Cardiac muscle cell (in vitro differentiated cells and primary cell): ENCODE results near the gene CYP4X1. TPM values are rescaled to one million over a fixed set of nuclear protein-coding genes. Genes with fewer than 3 reads are reported as not detected.
"Not testable (repeated sequence)": the region's sequence is repeated elsewhere in the genome, so short reads cannot be mapped to it uniquely, and the experiment has no call there.

ENCODE experiments used
- DNase-seq, 2 donors: peaks; one replicate each; pipeline versions ENCODE4 v3.0.0 to v3.0.0-alpha.2; 2010 to 2017; ENCODE audit warnings: low read depth in 1 of 2, low spot score in 1 of 2
- H3K27ac ChIP-seq: fragments of 200-600 bp; sonication (generic); 2 replicates; pipeline ENCODE4 v1.5.1; 2016
- H3K27me3 ChIP-seq: fragments of 200-600 bp; sonication (generic); 2 replicates; pipeline ENCODE4 v1.6.0; 2016; ENCODE audit warnings: control low read depth
- H3K36me3 ChIP-seq: fragments of 200-600 bp; sonication (generic); 2 replicates; pipeline ENCODE4 v1.5.1; 2016; ENCODE audit warnings: control low read depth
- H3K4me1 ChIP-seq: fragments of 200-600 bp; sonication (generic); 2 replicates; pipeline ENCODE4 v1.8.1; 2017; ENCODE audit warnings: low read depth, mild to moderate bottlenecking, mixed run types
- H3K4me3 ChIP-seq: fragments of 200-600 bp; sonication (generic); 2 replicates; pipeline ENCODE4 v1.5.1; 2016; ENCODE audit warnings: mild to moderate bottlenecking
- H3K9me3 ChIP-seq: fragments of 200-600 bp; sonication (generic); 2 replicates; pipeline ENCODE4 v1.5.1; 2017; ENCODE audit warnings: low read depth, mild to moderate bottlenecking, control low read depth
- CTCF ChIP-seq: IDR thresholded peaks from 2 replicates; pipeline ENCODE4 v1.5.1; 2012; ENCODE audit warnings: low read depth, mild to moderate bottlenecking, low read length
- polyA plus RNA-seq: library from polyadenylated mRNA; unstranded; fragments of >200 nt; fragmentation: Nextera tagmentation; extraction: Ambion mirVana; gene quantifications from 2 replicates; pipeline ENCODE4 v1.2.1, GENCODE V29; 2016
- total RNA-seq: library from RNA; depleted of rRNA; stranded (reverse); fragments of >200 nt; gene quantifications from 2 replicates; pipeline ENCODE4 v1.2.3, GENCODE V29; 2016

Gene CYP4X1
- total and polyA plus RNA-seq, 2 experiments from 2014 or later: 0.15 to 1.3 TPM

- Histone ChIP-seq H3K4me1 (no peaks in the 10 kb centered on the region), H3K27ac (no peak overlapping the region), H3K4me3 (no peak overlapping the region), H3K36me3 (no peaks in the 10 kb centered on the region), H3K9me3 (no peaks in the 10 kb centered on the region), H3K27me3 (no peaks in the 10 kb centered on the region)
- TF ChIP-seq CTCF: no peak
- DNase-seq: no peak
Measured at GRCh38 chr1:47059376-47059775, 35.9 kb downstream of the CYP4X1 start.

GRCh38 chr1:47067097-47067594 lies 43.7 kb downstream of the CYP4X1 start, which contains the start of gene CYP4Z1:
Gene CYP4Z1 (plus strand): TSS chr1:47067231. CDS start chr1:47067491, 260 bp downstream.
- no peaks in the 10 kb centered on the region for H3K4me1 ChIP-seq
- no peak for DNase-seq
- H3K27ac ChIP-seq: no peak within 1 kb of the TSS
- no peaks in the 10 kb centered on the region for H3K9me3 ChIP-seq
- no peak for TF ChIP-seq CTCF
- H3K4me3 ChIP-seq: no peak within 1 kb of the TSS
- H3K36me3 ChIP-seq: no peaks in the 10 kb centered on the region
- H3K27me3 ChIP-seq: peaks cover 19% of the 10 kb centered on the region

- peaks cover 19% of the 10 kb centered on the region for H3K27me3 ChIP-seq
- DNase-seq: peak in 1 of 2 donors; percentile 9
- not testable (repeated sequence) for H3K9me3 ChIP-seq, H3K36me3 ChIP-seq, H3K4me1 ChIP-seq, H3K27ac ChIP-seq, H3K4me3 ChIP-seq
Measured at GRCh38 chr1:47069080-47069479, 45.6 kb downstream of the CYP4X1 start.

- not testable (repeated sequence) for H3K27ac ChIP-seq, H3K36me3 ChIP-seq, H3K4me3 ChIP-seq, H3K9me3 ChIP-seq, H3K4me1 ChIP-seq, DNase-seq
- peaks cover 19% of the 10 kb centered on the region for H3K27me3 ChIP-seq
Measured at GRCh38 chr1:47069509-47069908, 46.0 kb downstream of the CYP4X1 start.

GRCh38 chr1:47089356-47089755 lies 65.9 kb downstream of the CYP4X1 start:
- H3K4me1 ChIP-seq, H3K27ac ChIP-seq, H3K4me3 ChIP-seq, H3K36me3 ChIP-seq, H3K27me3 ChIP-seq, H3K9me3 ChIP-seq: not testable (repeated sequence)
- peak; percentile 40 for TF ChIP-seq CTCF
- peak; percentile 23 to 53 for DNase-seq

GRCh38 chr1:47091476-47091875 lies 68.0 kb downstream of the CYP4X1 start:
- H3K4me3 ChIP-seq, H3K4me1 ChIP-seq, DNase-seq, H3K27me3 ChIP-seq, H3K36me3 ChIP-seq, H3K27ac ChIP-seq, H3K9me3 ChIP-seq: not testable (repeated sequence)
- peak; percentile 35 for TF ChIP-seq CTCF

Other genes with a start within 250 kb of the CYP4X1 start
- not detected in 2 replicates for gene CYP4B1, start 224.6 kb upstream of the CYP4X1 start, total RNA-seq
- not detected in 2 replicates for gene CYP4B1, start 224.6 kb upstream of the CYP4X1 start, polyA plus RNA-seq
- gene CYP4A11, start 82.2 kb upstream of the CYP4X1 start, total RNA-seq: not detected in 2 replicates
- not detected in 2 replicates for gene CYP4A11, start 82.2 kb upstream of the CYP4X1 start, polyA plus RNA-seq
- not detected in 2 replicates for gene CYP4Z1, start 43.6 kb downstream of the CYP4X1 start, total RNA-seq
- gene CYP4Z1, start 43.6 kb downstream of the CYP4X1 start, polyA plus RNA-seq: not detected in 2 replicates
- not detected in 2 replicates for gene CYP4A22, start 113.8 kb downstream of the CYP4X1 start, total RNA-seq
- gene CYP4A22, start 113.8 kb downstream of the CYP4X1 start, polyA plus RNA-seq: not detected in 2 replicates
- not detected in 2 replicates for gene PDZK1IP1, start 166.4 kb downstream of the CYP4X1 start, total RNA-seq
- not detected in 2 replicates for gene PDZK1IP1, start 166.4 kb downstream of the CYP4X1 start, polyA plus RNA-seq
- gene TAL1, start 208.6 kb downstream of the CYP4X1 start, total RNA-seq: 0.04 and 0.30 TPM in 2 replicates
- gene TAL1, start 208.6 kb downstream of the CYP4X1 start, polyA plus RNA-seq: 0.32 and 0.55 TPM in 2 replicates